GM19240 (cell line): ENCODE results near the gene PRSS22.

Experiments
- DNase-seq: peaks from one replicate; pipeline ENCODE4 v3.0.0; 2011; ENCODE audit warnings: low spot score; ENCODE audit not compliant: insufficient read length

PRSS22 gene

GRCh38 chr16:2829501-2830354 is 28.2 kb downstream of the PRSS22 start, which contains the start of gene ZG16B:
Gene ZG16B (plus strand): TSS chr16:2830303. CDS start chr16:2830442, 139 bp downstream.
- DNase-seq = no peak

- no peak for DNase-seq
Measured at GRCh38 chr16:2828876-2829430, 29.0 kb downstream of the PRSS22 start.

GRCh38 chr16:2828521-2828840 is 29.5 kb downstream of the PRSS22 start:
- no peak for DNase-seq

GRCh38 chr16:2827831-2828520 is 30.0 kb downstream of the PRSS22 start:
- DNase-seq = no peak

GRCh38 chr16:2827374-2827791 is 30.6 kb downstream of the PRSS22 start:
- DNase-seq = no peak

- no peak for DNase-seq
Measured at GRCh38 chr16:2826591-2827373, 31.2 kb downstream of the PRSS22 start.

- no peak for DNase-seq
Measured at GRCh38 chr16:2825906-2826305, 32.1 kb downstream of the PRSS22 start.

- DNase-seq = no peak
Measured at GRCh38 chr16:2825049-2825742, 32.8 kb downstream of the PRSS22 start.

- DNase-seq = no peak
Measured at GRCh38 chr16:2824626-2825025, 33.3 kb downstream of the PRSS22 start.

GRCh38 chr16:2822496-2822895 is 35.5 kb downstream of the PRSS22 start:
- no peak for DNase-seq

- no peak for DNase-seq
Measured at GRCh38 chr16:2822158-2822495, 35.8 kb downstream of the PRSS22 start.

GRCh38 chr16:2821487-2822157 is 36.3 kb downstream of the PRSS22 start:
- no peak for DNase-seq

GRCh38 chr16:2820836-2821486 is 37.0 kb downstream of the PRSS22 start:
- no peak for DNase-seq

GRCh38 chr16:2819939-2820835 is 37.8 kb downstream of the PRSS22 start:
- no peak for DNase-seq

GRCh38 chr16:2819179-2819938 is 38.6 kb downstream of the PRSS22 start:
- DNase-seq = no peak

- DNase-seq = no peak
Measured at GRCh38 chr16:2818272-2818876, 39.6 kb downstream of the PRSS22 start.

- DNase-seq = no peak
Measured at GRCh38 chr16:2817340-2818271, 40.4 kb downstream of the PRSS22 start.
